ENCODE measurements around the gene RGS3. TPM values are rescaled to one million over a fixed set of nuclear protein-coding genes. Genes with fewer than 3 reads are reported as not detected.

Gene RGS3
- polyA plus RNA-seq, 1 of the 3 experiments (the other 2 are of a cell fraction), result 50.6 TPM

DNA sequence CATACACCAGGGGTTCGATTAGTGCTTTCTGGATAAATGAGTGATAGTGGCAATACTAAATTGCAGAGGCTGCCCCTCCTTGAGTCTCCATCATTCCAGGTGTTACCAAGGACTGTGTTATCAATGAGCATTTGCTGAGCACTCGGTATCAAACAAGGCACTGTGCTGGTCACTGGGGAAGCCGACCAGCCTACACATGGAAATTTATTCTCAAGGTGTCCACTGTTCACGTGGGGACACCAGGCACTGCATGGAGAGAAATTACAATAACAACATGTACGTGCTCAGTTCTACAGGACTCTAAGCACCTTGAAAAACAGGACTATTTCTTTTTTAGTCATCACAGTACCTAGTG is 22.2 kb downstream of the RGS3 start:
- no peak overlapping the region for H3K9ac ChIP-seq
- CTCF ChIA-PET, result interaction anchor here (2.3 to 3.0 kb wide), 2 partner anchors 106 to 170 kb away, joined by 8 to 13 read pairs; no protein-coding TSS in a partner anchor
- TF ChIP-seq FOXJ3 (CRISPR knock-in tag; IDR thresholded peaks at IDR 0.05), result no peak
- TF ChIP-seq RFX5 (IDR thresholded peaks at IDR 0.05; ENCODE audit: low read length), result no peak
- no peak for TF ChIP-seq YY1 (IDR thresholded peaks at IDR 0.05; ENCODE audit: low read depth)
- no peak for TF ChIP-seq RCOR1 (IDR thresholded peaks at IDR 0.05; ENCODE audit: low read length)
- TF ChIP-seq USF1 (IDR thresholded peaks at IDR 0.05; ENCODE audit: borderline replicate concordance, low read depth), result no peak
- no peak for TF ChIP-seq RXRA (IDR thresholded peaks at IDR 0.05; ENCODE audit: borderline replicate concordance, low read depth)
- TF ChIP-seq, protein P1, sequence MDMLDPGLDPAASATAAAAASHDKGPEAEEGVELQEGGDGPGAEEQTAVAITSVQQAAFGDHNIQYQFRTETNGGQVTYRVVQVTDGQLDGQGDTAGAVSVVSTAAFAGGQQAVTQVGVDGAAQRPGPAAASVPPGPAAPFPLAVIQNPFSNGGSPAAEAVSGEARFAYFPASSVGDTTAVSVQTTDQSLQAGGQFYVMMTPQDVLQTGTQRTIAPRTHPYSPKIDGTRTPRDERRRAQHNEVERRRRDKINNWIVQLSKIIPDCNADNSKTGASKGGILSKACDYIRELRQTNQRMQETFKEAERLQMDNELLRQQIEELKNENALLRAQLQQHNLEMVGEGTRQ (IDR thresholded peaks at IDR 0.05; ENCODE audit: borderline replicate concordance, low read depth, low read length), result no peak
- no peak for TF ChIP-seq REST (IDR thresholded peaks at IDR 0.05; ENCODE audit: low read depth, low read length)
- TF ChIP-seq MEF2A (IDR thresholded peaks at IDR 0.05; ENCODE audit: borderline replicate concordance, low read depth), result no peak
- no peak for TF ChIP-seq NRF1 (IDR thresholded peaks at IDR 0.05; ENCODE audit: low read depth, low read length)
- TF ChIP-seq FOSL2 (IDR thresholded peaks at IDR 0.05; ENCODE audit: borderline replicate concordance, low read depth), result no peak
- TF ChIP-seq PBX3 (IDR thresholded peaks at IDR 0.05), result no peak
- no peak for TF ChIP-seq CHD2 (IDR thresholded peaks at IDR 0.05; ENCODE audit: low read length, partially characterized antibody)
- TF ChIP-seq GATA2 (CRISPR knock-in tag; IDR thresholded peaks at IDR 0.05), result no peak
- TF ChIP-seq TEAD4 (IDR thresholded peaks at IDR 0.05; ENCODE audit: borderline replicate concordance, insufficient read depth), result no peak
- no peak for TF ChIP-seq MAX (IDR thresholded peaks at IDR 0.05; ENCODE audit: low read depth)
- TF ChIP-seq POLR2AphosphoS5 (IDR thresholded peaks at IDR 0.05; ENCODE audit: low read depth, low read length), result no peak
- no peak for TF ChIP-seq JUND (IDR thresholded peaks at IDR 0.05)

More for the DNA sequence above, 22.2 kb downstream of the RGS3 start:
- DNase-seq, result no peak
- H3K4me1 ChIP-seq (ENCODE audit: control insufficient read depth in 1 of 2, insufficient read depth in 2 of 2, low read depth in 1 of 2, low read length in 1 of 2), result peaks cover 14 to 18% of the 10 kb centered on the region in 2 experiments; a peak in 3 of 4 replicates
- WGBS (ENCODE audit: low lambda C conversion rate), result 88% methylated on average over 5 of the region's 5 CpGs
- no peaks in the 10 kb centered on the region for H3K9me3 ChIP-seq
- no peaks in the 10 kb centered on the region for H3K9me2 ChIP-seq
- H2AFZ ChIP-seq (ENCODE audit: low read depth), result no peak overlapping the region
- POLR2A ChIA-PET, result no interaction called here
- H3K4me2 ChIP-seq, result 0 out of 2 replicates have a peak overlapping the region, but pooled peaks have one; percentile 24
- no peaks in the 10 kb centered on the region for H4K20me1 ChIP-seq (ENCODE audit: insufficient read depth)
- H3K4me3 ChIP-seq (ENCODE audit: low read depth in 2 of 2, low read length in 1 of 2), result no peak overlapping the region
- H3K27ac ChIP-seq (ENCODE audit: low read depth in 2 of 2, low read length in 1 of 2), result no peak overlapping the region
- no peaks in the 10 kb centered on the region for H3K79me2 ChIP-seq (ENCODE audit: insufficient read depth)
- no peaks in the 10 kb centered on the region for H3K36me3 ChIP-seq (replicated peaks in 1 of 2; ENCODE audit: control insufficient read depth in 1 of 2, insufficient read depth in 2 of 2, low read length in 1 of 2)
- H3K27me3 ChIP-seq (ENCODE audit: insufficient read depth), result no peaks in the 10 kb centered on the region
- no peaks in the 10 kb centered on the region for H3F3A ChIP-seq (replicated peaks; ENCODE audit: insufficient read depth)
